HepG2 (cell line): ENCODE measurements around the gene BTBD17. TPM values are rescaled to one million over a fixed set of nuclear protein-coding genes. Genes with fewer than 3 reads are reported as not detected.

Experiments used
- ATAC-seq: fragments of 200-7000 bp; cut with Tn5 transposase; 3 replicates; pipeline ENCODE4 v1.9.1; 2020; ENCODE audit warnings: mild to moderate bottlenecking, moderate library complexity
- BruUV-seq: library from RNA; stranded (reverse); fragments of 400-500 nt; replicated peaks from 2 replicates; lab custom pipeline; 2021; lab: Mats Ljungman, UMichigan
- CTCF ChIA-PET: fragments of 300-600 bp; formaldehyde crosslinking; extraction: SDS; loops from one replicate; lab custom pipeline; 2021; ENCODE audit warnings: low total read pairs, inconsistent platforms, low intra/inter-chr PET ratio; lab: Yijun Ruan, JAX
- POLR2A ChIA-PET: fragments of 350-600 bp; sonication (Branson Sonifier 250); formaldehyde crosslinking; loops from one replicate; lab custom pipeline; 2020; ENCODE audit warnings: antibody characterized with exemption, inconsistent platforms; lab: Yijun Ruan, JAX
- DNase-seq: peaks from one replicate; pipeline ENCODE4 v3.0.0-alpha.2; 2015; ENCODE audit warnings: low spot score
- FAIRE-seq: peaks from 3 replicates; lab custom pipeline; 2011; peaks lifted over from hg19 to GRCh38; lab: Jason Lieb, UNC
- H2AFZ ChIP-seq: one replicate; pipeline ENCODE4 v1.6.1; 2011; ENCODE audit warnings: low read length, inconsistent platforms
- H3K27ac ChIP-seq: fragments of 300-600 bp; 3 replicates; pipeline ENCODE4 v1.8.0; 2011; ENCODE audit warnings: mixed run types, mild to moderate bottlenecking, mixed read lengths, low read length, inconsistent platforms; ENCODE audit not compliant: insufficient read depth; ENCODE audit errors: extremely low read length
- H3K27me3 ChIP-seq, 2 experiments: fragments of 200-600 bp in 1 of 2; 2 replicates in 1 of 2; 3 replicates in 1 of 2; pipeline versions ENCODE4 v1.6.0 to v1.8.0; 2011; ENCODE audit warnings: low read length in 2 of 2, mild to moderate bottlenecking in 2 of 2, moderate library complexity in 2 of 2, inconsistent platforms in 1 of 2; ENCODE audit not compliant: insufficient read depth in 2 of 2, control insufficient read depth in 1 of 2
- H3K36me3 ChIP-seq, 2 experiments: fragments of 200-600 bp in 1 of 2; replicated peaks in 1 of 2; 2 replicates in 1 of 2; 3 replicates in 1 of 2; pipeline versions ENCODE4 v1.5.1 to v1.8.0; 2011; ENCODE audit warnings: low read length in 2 of 2, inconsistent platforms in 1 of 2; ENCODE audit not compliant: insufficient read depth in 2 of 2, control insufficient read depth in 1 of 2
- H3K4me1 ChIP-seq: 2 replicates; pipeline ENCODE4 v1.5.1; 2012; ENCODE audit warnings: low read length, inconsistent platforms; ENCODE audit not compliant: insufficient read depth
- H3K4me2 ChIP-seq: 2 replicates; pipeline ENCODE4 v1.6.0; 2011; ENCODE audit warnings: low read depth, low read length, inconsistent platforms
- H3K4me3 ChIP-seq, 3 experiments: fragments of 200-600 bp in 1 of 3; sonication (generic), shearing (Covaris generic) in 1 of 3; replicated peaks in 1 of 3; 2 replicates each; pipeline ENCODE4 v1.5.1; 2011 to 2016; ENCODE audit warnings: low read length in 3 of 3, inconsistent platforms in 2 of 3, low read depth in 2 of 3, mild to moderate bottlenecking in 2 of 3, control low read depth in 1 of 3, mixed read lengths in 1 of 3; ENCODE audit not compliant: insufficient read depth in 1 of 3
- H3K79me2 ChIP-seq: one replicate; pipeline ENCODE4 v1.6.1; 2011; ENCODE audit warnings: low read length, inconsistent platforms; ENCODE audit not compliant: insufficient read depth
- H3K9ac ChIP-seq: 2 replicates; pipeline ENCODE4 v1.6.0; 2011; ENCODE audit warnings: mild to moderate bottlenecking, low read depth, low read length, inconsistent platforms; ENCODE audit not compliant: insufficient read depth
- H3K9me3 ChIP-seq: 2 replicates; pipeline ENCODE4 v1.5.1; 2012; ENCODE audit warnings: mild to moderate bottlenecking, low read length
- H4K20me1 ChIP-seq: 2 replicates; pipeline ENCODE4 v1.6.0; 2011; ENCODE audit warnings: inconsistent platforms, mild to moderate bottlenecking, low read length, moderate library complexity; ENCODE audit not compliant: insufficient read depth
- ARID3A ChIP-seq: IDR thresholded peaks from 2 replicates; pipeline ENCODE4 v1.6.1; 2012; ENCODE audit warnings: low read depth, low read length, improper control_type of control experiment
- HCFC1 ChIP-seq: fragments of 150-350 bp; IDR thresholded peaks from 2 replicates; pipeline ENCODE4 v1.6.1; 2014; ENCODE audit warnings: low read depth, low read length
- NFYB ChIP-seq: sonication (generic); formaldehyde crosslinking; IDR thresholded peaks from 2 replicates; pipeline ENCODE4 v1.4.0; 2020; ENCODE audit warnings: missing genetic modification reagents
- NFYC ChIP-seq: IDR thresholded peaks from 2 replicates; pipeline ENCODE4 v1.6.1; 2016; ENCODE audit warnings: missing genetic modification reagents, missing compliant biosample characterization
- PPARG ChIP-seq: conservative IDR thresholded peaks from 2 replicates; pipeline ENCODE4 v1.6.1; 2016; ENCODE audit warnings: missing biosample characterization, missing genetic modification reagents
- SUZ12 ChIP-seq: fragments of 150-350 bp; IDR thresholded peaks from 2 replicates; pipeline ENCODE4 v1.6.1; 2014; ENCODE audit warnings: low read depth, low read length
- THAP11 ChIP-seq: IDR thresholded peaks from 2 replicates; pipeline ENCODE4 v1.6.1; 2016; ENCODE audit warnings: missing biosample characterization, missing genetic modification reagents
- USF2 ChIP-seq, 2 experiments: sonication (generic) in 1 of 2; formaldehyde crosslinking in 1 of 2; IDR thresholded peaks; 2 replicates each; pipeline versions ENCODE4 v1.5.1 to v1.6.1; 2011 to 2020; ENCODE audit warnings: borderline replicate concordance in 1 of 2, low read depth in 1 of 2, low read length in 1 of 2, mild to moderate bottlenecking in 1 of 2, missing genetic modification reagents in 1 of 2, moderate library complexity in 1 of 2
- ZFP36 ChIP-seq: fragments of 150-350 bp; IDR thresholded peaks from 2 replicates; pipeline ENCODE4 v1.6.1; 2018; ENCODE audit warnings: borderline replicate concordance, low read length, low read depth; ENCODE audit not compliant: partially characterized antibody
- ZNF143 ChIP-seq: sonication (generic); formaldehyde crosslinking; IDR thresholded peaks from 2 replicates; pipeline ENCODE4 v1.4.0; 2020; ENCODE audit warnings: missing genetic modification reagents
- ZNF333 ChIP-seq: sonication (generic); formaldehyde crosslinking; IDR thresholded peaks from 2 replicates; pipeline ENCODE4 v1.4.0; 2020; ENCODE audit warnings: mild to moderate bottlenecking, missing genetic modification reagents, borderline replicate concordance
- ZNF788 ChIP-seq: sonication (generic); formaldehyde crosslinking; IDR thresholded peaks from 2 replicates; pipeline ENCODE4 v1.5.0; 2020; ENCODE audit warnings: mild to moderate bottlenecking, missing genetic modification reagents, borderline replicate concordance
- WGBS: methylation state at CpG from one replicate; pipeline ENCODE4 v1.1.6; 2017; ENCODE audit warnings: low lambda C conversion rate; 5-methylcytosine and 5-hydroxymethylcytosine counted together
- in situ Hi-C: cut with HindIII; loops from 2 replicates; pipeline ENCODE4 v1.10.0; 2017; ENCODE audit warnings: low pct_unique_long_range_greater_than_20kb; ENCODE audit not compliant: extremely low pct_ligation_motif_present
- intact Hi-C: fragments of 100-400 bp; cut with micrococcal nuclease; formaldehyde crosslinking; loops from one replicate; pipeline ENCODE4 v1.10.0; 2022; ENCODE audit not compliant: unreplicated experiment
- polyA plus RNA-seq, 8 experiments: library from polyadenylated mRNA; depleted of rRNA in 3 of 8; stranded (reverse) in 7 of 8; unstranded in 1 of 8; fragments of >200 nt; fragmentation: Illumina TruSeq in 4 of 8; extraction: Trizol in 4 of 8; gene quantifications; 2 replicates each; pipeline versions ENCODE4 v1.2.1 to v1.2.3, GENCODE V29; 2011 to 2016; ENCODE audit warnings: low read depth in 4 of 8, missing spikeins in 1 of 8, mixed read lengths in 1 of 8; ENCODE audit not compliant: insufficient read depth in 1 of 8
- total RNA-seq, 5 experiments: library from RNA; depleted of rRNA; stranded (reverse); fragments of >200 nt; fragmentation: Illumina TruSeq; extraction: Trizol; gene quantifications; 2 replicates each; pipeline ENCODE4 v1.2.3, GENCODE V29; 2016; ENCODE audit warnings: low read depth in 1 of 5

BTBD17 gene
- total and polyA plus RNA-seq, 2 of the 13 experiments (the other 11 are each of a cell fraction or from before 2014, with no cell fraction given): not detected

GRCh38 chr17:74392848-74393247 is 31.2 kb upstream of the BTBD17 start:
- ATAC-seq (peak; percentile 41; the same call in 2 of the 3 replicates), FAIRE-seq (peak; percentile 71), DNase-seq (no peak)
- ChIA-PET POLR2A (interaction anchor here (1.0 kb wide), 1 partner anchor 38 kb away, joined by 4 read pairs; no protein-coding TSS in a partner anchor), CTCF (no interaction called here)
- Histone ChIP-seq H3K36me3 (no peaks in the 10 kb centered on the region), H3K4me1 (peaks cover 16% of the 10 kb centered on the region), H3K27ac (no peak overlapping the region), H3K9ac (no peak overlapping the region), H3K79me2 (no peaks in the 10 kb centered on the region), H3K4me2 (no peak overlapping the region), H3K27me3 (peaks cover 4 to 24% of the 10 kb centered on the region in 2 experiments; a peak in 3 of 5 replicates), H2AFZ (no peak overlapping the region), H3K4me3 (no peak overlapping the region), H4K20me1 (no peaks in the 10 kb centered on the region), H3K9me3 (no peaks in the 10 kb centered on the region)
- BruUV-seq: no TSS peak
- TF ChIP-seq SUZ12 (peak; percentile 36; the same call in 1 of the 2 replicates), HCFC1 (peak; percentile 61; the same call in 1 of the 2 replicates), ARID3A (no peak), ZNF788 (CRISPR knock-in tag) (no peak), ZFP36 (no peak), NFYC (peak; percentile 80), USF2 (IDR thresholded peaks at IDR 0.05; ENCODE audit: low read depth, low read length) (peak; percentile 59; the same call in 1 of the 2 replicates), USF2 (CRISPR knock-in tag; IDR thresholded peaks at IDR 0.05; ENCODE audit: borderline replicate concordance) (peak; percentile 88; the same call in 1 of the 2 replicates), THAP11 (CRISPR knock-in tag) (peak; percentile 97), PPARG (CRISPR knock-in tag) (no peak), ZNF143 (CRISPR knock-in tag) (peak; percentile 91), ZNF333 (0 out of 2 replicates have a peak, but pooled peaks have one; percentile 34), NFYB (CRISPR knock-in tag) (peak; percentile 72)
- intact Hi-C loops: no loop called here
- in situ Hi-C loops: no loop called here
- 4% methylated on average over 5 of the region's 5 CpGs for WGBS
